ENCODE data around the gene FARP2. TPM values are rescaled to one million over a fixed set of nuclear protein-coding genes. Genes with fewer than 3 reads are reported as not detected.

Gene FARP2
- total and polyA plus RNA-seq, 2 experiments from 2014 or later: 16.0 to 22.6 TPM

DNA sequence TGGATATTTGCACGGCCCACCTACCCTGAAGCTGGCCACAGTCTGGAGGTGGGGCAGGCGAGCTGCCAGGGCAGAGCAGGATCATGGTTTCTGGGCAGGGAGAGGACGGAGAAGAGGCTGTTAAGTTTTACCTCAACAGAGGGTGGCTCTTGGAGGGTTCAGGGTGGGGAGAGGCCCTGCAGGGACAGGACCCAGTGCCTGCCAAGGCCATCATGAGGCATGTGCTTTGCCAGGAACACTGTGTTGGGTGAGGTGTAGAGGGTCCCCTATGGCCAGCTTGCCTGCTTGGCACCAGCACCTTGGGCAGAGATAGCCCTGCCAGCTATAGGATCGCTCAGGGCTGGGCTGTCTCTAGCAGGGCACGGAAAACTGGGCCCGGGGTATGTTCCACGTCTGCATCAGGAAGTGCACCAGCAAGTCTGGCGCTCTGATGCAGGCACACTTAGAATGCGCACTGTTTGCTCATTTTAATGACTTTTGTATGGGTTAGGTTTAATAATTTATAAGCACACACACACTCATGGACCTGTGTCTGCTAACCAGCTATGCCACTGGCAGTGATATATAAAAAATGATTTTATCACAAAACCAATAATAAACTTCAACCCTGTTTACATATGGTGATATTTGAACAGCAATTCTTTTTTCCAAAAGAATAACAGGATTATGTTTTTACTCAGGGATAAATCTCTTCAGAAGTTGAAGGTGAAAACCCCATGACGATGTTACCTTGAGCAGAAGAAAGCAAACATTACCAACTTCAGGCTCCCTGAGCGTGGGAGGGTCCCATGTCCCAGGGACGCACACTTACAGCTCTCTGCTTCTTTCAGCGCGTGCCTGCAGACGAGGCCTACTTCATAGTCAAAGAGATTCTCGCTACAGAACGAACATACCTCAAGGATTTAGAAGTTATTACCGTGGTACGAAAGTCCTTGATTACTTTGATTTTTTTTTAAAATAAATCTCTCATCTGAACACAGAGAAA, 105.9 kb downstream of the FARP2 start:
- Histone ChIP-seq H3K9me2 (ENCODE audit: insufficient read depth) (no peaks in the 10 kb centered on the region), H3K4me1 (ENCODE audit: insufficient read depth) (no peaks in the 10 kb centered on the region), H3F3A (replicated peaks; ENCODE audit: low read depth) (no peaks in the 10 kb centered on the region), H3K36me3 (ENCODE audit: insufficient read depth) (no peaks in the 10 kb centered on the region), H2AFZ (no peak overlapping the region), H3K27me3 (ENCODE audit: insufficient read depth) (no peaks in the 10 kb centered on the region), H3K27ac (ENCODE audit: low read depth) (no peak overlapping the region), H3K4me3 (no peak overlapping the region), H3K4me2 (no peak overlapping the region), H4K20me1 (replicated peaks; ENCODE audit: insufficient read depth) (no peaks in the 10 kb centered on the region), H3K79me2 (replicated peaks; ENCODE audit: insufficient read depth) (no peaks in the 10 kb centered on the region)
- DNase-seq (ENCODE audit: low spot score) (no peak), ATAC-seq (no peak)
- H3K27ac Mint-ChIP-seq: 0 out of 2 replicates have a peak overlapping the region, but pooled peaks have one; percentile 17
- peaks cover 12% of the 10 kb centered on the region for H3K27me3 Mint-ChIP-seq (ENCODE audit: insufficient read depth, low read depth, poor library complexity)
- TF ChIP-seq REST (IDR thresholded peaks at IDR 0.05; ENCODE audit: unreplicated experiment) (no peak), NANOG (IDR thresholded peaks at IDR 0.05; ENCODE audit: borderline replicate concordance) (no peak)
- no peak overlapping the region for H3K4me3 Mint-ChIP-seq
- H3K4me1 Mint-ChIP-seq: peaks cover 3% of the 10 kb centered on the region
- no peaks in the 10 kb centered on the region for H3K9me3 Mint-ChIP-seq
- no peaks in the 10 kb centered on the region for H3K36me3 Mint-ChIP-seq (ENCODE audit: low read depth)

- H3K9me2 ChIP-seq (ENCODE audit: insufficient read depth): no peaks in the 10 kb centered on the region
- no peak overlapping the region for H3K4me3 ChIP-seq
- no peaks in the 10 kb centered on the region for H3K79me2 ChIP-seq (replicated peaks; ENCODE audit: insufficient read depth)
- H3K27ac ChIP-seq (ENCODE audit: low read depth): no peak overlapping the region
- H4K20me1 ChIP-seq (replicated peaks; ENCODE audit: insufficient read depth): no peaks in the 10 kb centered on the region
- Mint-ChIP-seq H3K27ac (no peak overlapping the region), H3K9me3 (no peaks in the 10 kb centered on the region), H3K4me1 (peaks cover 3% of the 10 kb centered on the region), H3K4me3 (no peak overlapping the region), H3K27me3 (ENCODE audit: insufficient read depth, low read depth, poor library complexity) (peaks cover 11% of the 10 kb centered on the region), H3K36me3 (ENCODE audit: low read depth) (no peaks in the 10 kb centered on the region)
- no peak overlapping the region for H2AFZ ChIP-seq
- H3K4me1 ChIP-seq (ENCODE audit: insufficient read depth): no peaks in the 10 kb centered on the region
- H3K27me3 ChIP-seq (ENCODE audit: insufficient read depth): no peaks in the 10 kb centered on the region
- no peaks in the 10 kb centered on the region for H3F3A ChIP-seq (replicated peaks; ENCODE audit: low read depth)
- H3K4me2 ChIP-seq: no peak overlapping the region
- no peaks in the 10 kb centered on the region for H3K36me3 ChIP-seq (ENCODE audit: insufficient read depth)
- DNase-seq (ENCODE audit: low spot score) (no peak), ATAC-seq (no peak)
- TF ChIP-seq CREB1 (CRISPR knock-in tag; IDR thresholded peaks at IDR 0.05; ENCODE audit: low read depth): no peak
- no peak for TF ChIP-seq JUNB (IDR thresholded peaks at IDR 0.05; ENCODE audit: unreplicated experiment)
- TF ChIP-seq EZH2phosphoT487 (IDR thresholded peaks at IDR 0.05; ENCODE audit: unreplicated experiment): no peak
- no peak for TF ChIP-seq REST (IDR thresholded peaks at IDR 0.05; ENCODE audit: unreplicated experiment)
- TF ChIP-seq ZNF331 (CRISPR knock-in tag; IDR thresholded peaks at IDR 0.05; ENCODE audit: low read depth): no peak
- no peak for TF ChIP-seq STAT1 (IDR thresholded peaks at IDR 0.05; ENCODE audit: unreplicated experiment)
- TF ChIP-seq ZNF114 (CRISPR knock-in tag; IDR thresholded peaks at IDR 0.05): no peak
- no peak for TF ChIP-seq EZH2 (IDR thresholded peaks at IDR 0.05; ENCODE audit: low read depth, unreplicated experiment)
- TF ChIP-seq, protein P1, sequence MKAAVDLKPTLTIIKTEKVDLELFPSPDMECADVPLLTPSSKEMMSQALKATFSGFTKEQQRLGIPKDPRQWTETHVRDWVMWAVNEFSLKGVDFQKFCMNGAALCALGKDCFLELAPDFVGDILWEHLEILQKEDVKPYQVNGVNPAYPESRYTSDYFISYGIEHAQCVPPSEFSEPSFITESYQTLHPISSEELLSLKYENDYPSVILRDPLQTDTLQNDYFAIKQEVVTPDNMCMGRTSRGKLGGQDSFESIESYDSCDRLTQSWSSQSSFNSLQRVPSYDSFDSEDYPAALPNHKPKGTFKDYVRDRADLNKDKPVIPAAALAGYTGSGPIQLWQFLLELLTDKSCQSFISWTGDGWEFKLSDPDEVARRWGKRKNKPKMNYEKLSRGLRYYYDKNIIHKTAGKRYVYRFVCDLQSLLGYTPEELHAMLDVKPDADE (IDR thresholded peaks at IDR 0.05): no peak
- no peak for TF ChIP-seq POLR2AphosphoS5 (IDR thresholded peaks at IDR 0.05; ENCODE audit: low read depth)
- no peak for TF ChIP-seq NANOG (IDR thresholded peaks at IDR 0.05; ENCODE audit: borderline replicate concordance)
Observed at GRCh38 chr2:241463276-241464135, 107.4 kb downstream of the FARP2 start.

Measured in GM23338 (cell line).